ENCODE results near the gene SPNS1.
"Not testable (repeated sequence)": the region's sequence is repeated elsewhere in the genome, so short reads cannot be mapped to it uniquely, and the experiment has no call there.

Gene SPNS1

GRCh38 chr16:28951410-28951943, 23.1 kb upstream of the SPNS1 start:
- in situ Hi-C loops (cut with MboI; ENCODE audit: low sequenced_read_pairs), result no loop called here

GRCh38 chr16:28958216-28958615, 16.4 kb upstream of the SPNS1 start:
- in situ Hi-C loops (cut with MboI; ENCODE audit: low sequenced_read_pairs), result no loop called here

DNA sequence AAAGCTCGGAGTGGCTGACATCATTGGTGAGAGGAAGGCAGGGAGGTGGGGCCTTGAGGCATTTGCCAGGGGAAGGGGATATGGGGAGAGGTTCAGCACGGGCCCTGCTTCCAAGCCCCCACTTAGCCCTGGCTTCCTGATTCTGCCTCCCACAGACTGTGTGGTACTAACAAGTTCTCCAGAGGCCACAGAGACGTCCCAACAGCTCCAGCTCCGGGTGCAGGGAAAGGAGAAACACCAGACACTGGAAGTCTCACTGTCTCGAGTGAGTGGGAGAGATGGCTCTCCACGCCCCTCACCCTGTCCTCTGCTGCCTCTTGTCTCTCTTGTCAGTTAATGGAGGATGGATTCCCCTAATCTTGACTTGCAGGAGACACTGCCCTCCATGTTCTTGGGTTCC, 15.7 kb upstream of the SPNS1 start:
- in situ Hi-C loops (cut with MboI; ENCODE audit: low sequenced_read_pairs), result no loop called here

DNA sequence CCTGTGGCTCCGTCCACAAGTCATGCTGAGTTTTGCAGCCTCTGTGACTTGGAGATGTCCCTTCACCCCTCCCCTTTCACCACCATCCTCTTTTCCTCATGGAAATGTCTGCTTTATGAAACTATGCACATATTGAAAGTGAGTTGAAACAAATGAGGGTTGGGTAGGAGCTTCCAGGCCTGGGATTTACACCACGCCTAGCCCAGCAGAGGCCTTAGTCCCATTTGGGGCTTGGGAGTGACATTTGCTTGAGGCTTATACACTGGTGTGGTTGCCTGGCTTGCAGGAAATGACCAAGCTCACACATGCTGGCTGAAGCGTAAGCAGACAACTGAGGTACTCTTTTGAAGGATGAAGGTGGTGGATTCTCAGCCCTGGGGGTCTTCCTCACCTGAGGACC, 10.5 kb upstream of the SPNS1 start:
- in situ Hi-C loops (cut with MboI; ENCODE audit: low sequenced_read_pairs), result no loop called here

DNA sequence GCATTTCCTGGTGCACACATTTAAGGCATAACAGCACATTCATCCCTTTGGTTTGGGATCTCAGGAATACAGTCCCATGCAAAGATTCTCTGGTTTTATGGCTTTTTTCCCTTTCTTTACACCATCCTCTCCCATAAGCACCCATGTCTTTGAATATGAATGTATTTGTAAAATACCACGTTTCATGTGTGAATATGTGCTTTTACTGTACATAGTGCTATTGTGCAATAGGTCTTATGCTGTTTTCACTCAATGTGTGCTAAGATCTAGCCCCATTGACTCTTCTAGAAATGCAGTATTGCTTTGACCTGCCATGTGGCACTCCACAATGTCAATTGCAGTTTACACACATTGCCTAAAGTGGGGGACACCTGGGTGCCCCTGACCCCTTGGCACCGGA, 10.1 kb upstream of the SPNS1 start:
- in situ Hi-C loops (cut with MboI; ENCODE audit: low sequenced_read_pairs), result no loop called here

DNA sequence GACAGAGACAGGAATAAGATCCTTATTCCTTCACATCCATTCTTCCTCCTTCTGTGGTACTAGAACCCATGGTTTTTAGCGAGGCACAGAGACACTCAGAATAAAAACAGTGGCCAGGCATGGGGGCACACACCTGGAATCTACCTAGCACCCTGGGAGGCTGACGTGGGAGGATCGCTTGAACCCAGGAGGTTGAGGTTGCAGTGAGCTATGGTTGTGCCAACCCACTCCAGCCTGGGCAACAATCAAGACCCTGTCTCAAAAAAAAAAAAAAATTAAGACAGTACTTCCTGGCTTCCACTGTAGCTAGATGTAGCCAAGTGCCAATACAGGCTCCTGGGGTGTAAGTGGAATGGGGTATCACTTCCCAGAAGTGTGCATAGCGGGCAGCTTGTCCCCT, 7.4 kb upstream of the SPNS1 start:
- in situ Hi-C loops (cut with MboI; ENCODE audit: low sequenced_read_pairs), result no loop called here

DNA sequence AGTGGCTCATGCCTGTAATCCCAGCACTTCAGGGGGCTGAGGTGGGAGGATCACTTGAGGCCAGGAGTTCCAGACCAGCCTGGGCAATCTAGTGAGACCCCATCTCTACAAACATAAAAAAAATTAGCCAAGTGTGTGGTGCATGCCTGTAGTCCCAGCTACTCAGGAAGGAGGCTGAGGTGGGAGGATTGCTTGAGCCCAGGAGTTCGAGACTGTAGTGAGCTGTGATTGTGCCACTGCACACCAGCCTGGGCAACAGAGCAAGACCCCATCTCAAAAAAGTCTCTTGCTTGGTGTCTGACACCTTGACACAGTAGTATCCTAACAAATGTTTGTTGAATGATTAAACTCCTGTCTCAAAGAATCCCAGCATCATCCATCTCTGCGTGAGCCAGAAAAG, 4.9 kb upstream of the SPNS1 start:
- in situ Hi-C loops (cut with MboI; ENCODE audit: low sequenced_read_pairs), result not testable (repeated sequence)

GRCh38 chr16:28974007-28974436, 556 bp upstream of the SPNS1 start:
- in situ Hi-C loops (cut with MboI; ENCODE audit: low sequenced_read_pairs), result no loop called here

- in situ Hi-C loops (cut with MboI; ENCODE audit: low sequenced_read_pairs), result no loop called here
Observed at GRCh38 chr16:28975158-28975599, 601 bp downstream of the SPNS1 start.

- in situ Hi-C loops (cut with MboI; ENCODE audit: low sequenced_read_pairs), result no loop called here
Observed at GRCh38 chr16:28977703-28978662, 3.4 kb downstream of the SPNS1 start.

DNA sequence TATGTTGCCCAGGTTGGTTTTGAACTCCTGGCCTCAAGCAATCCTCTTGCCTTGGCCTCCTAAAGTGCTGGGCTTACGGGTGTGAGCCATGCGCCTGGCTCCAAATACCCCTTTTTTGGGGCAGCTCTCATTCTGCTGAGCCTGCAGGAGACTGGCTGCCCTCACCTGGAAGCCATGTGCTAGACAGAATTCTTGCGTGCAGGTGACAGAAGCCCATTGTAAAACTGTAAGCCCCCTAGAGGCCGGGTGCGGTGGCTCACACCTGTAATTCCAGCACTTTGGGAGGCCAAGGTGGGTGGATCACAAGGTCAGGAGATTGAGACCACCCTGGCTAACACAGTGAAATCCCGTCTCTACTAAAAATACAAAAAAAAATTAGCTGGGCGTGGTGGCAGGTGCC, 5.8 kb downstream of the SPNS1 start:
- in situ Hi-C loops (cut with MboI; ENCODE audit: low sequenced_read_pairs), result not testable (repeated sequence)

GRCh38 chr16:28980929-28981328, 6.4 kb downstream of the SPNS1 start:
- in situ Hi-C loops (cut with MboI; ENCODE audit: low sequenced_read_pairs), result no loop called here

- in situ Hi-C loops (cut with MboI; ENCODE audit: low sequenced_read_pairs), result no loop called here
Observed at GRCh38 chr16:28981517-28981916, 6.9 kb downstream of the SPNS1 start.

DNA sequence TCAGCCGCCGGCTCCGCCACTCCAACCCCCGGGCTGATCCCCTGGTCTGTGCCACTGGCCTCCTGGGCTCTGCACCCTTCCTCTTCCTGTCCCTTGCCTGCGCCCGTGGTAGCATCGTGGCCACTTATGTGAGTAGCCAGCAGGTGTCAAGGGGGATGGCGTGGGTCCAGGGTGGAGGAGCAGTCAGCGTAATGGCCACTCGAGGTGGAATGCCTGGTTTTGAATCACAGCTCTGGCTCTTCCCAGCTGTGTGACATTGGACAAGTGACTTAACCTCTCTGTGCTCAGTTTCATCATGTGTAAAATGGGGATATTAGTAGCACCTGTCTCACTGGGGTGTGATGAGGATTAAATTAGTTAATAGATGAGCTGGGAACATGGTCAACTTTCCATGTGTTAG, 7.8 kb downstream of the SPNS1 start:
- in situ Hi-C loops (cut with MboI; ENCODE audit: low sequenced_read_pairs), result no loop called here

GRCh38 chr16:28982949-28983348, 8.4 kb downstream of the SPNS1 start:
- in situ Hi-C loops (cut with MboI; ENCODE audit: low sequenced_read_pairs), result no loop called here

- in situ Hi-C loops (cut with MboI; ENCODE audit: low sequenced_read_pairs), result no loop called here
Observed at GRCh38 chr16:28983644-28984043, 9.1 kb downstream of the SPNS1 start.

- in situ Hi-C loops (cut with MboI; ENCODE audit: low sequenced_read_pairs), result no loop called here
Observed at GRCh38 chr16:28984091-28984490, 9.5 kb downstream of the SPNS1 start.

GRCh38 chr16:28984619-28985135, 10.1 kb downstream of the SPNS1 start, which contains the start of gene LAT:
LAT (plus strand) TSS chr16:28985052; CDS start chr16:28985418, 366 bp downstream.
- in situ Hi-C loops (cut with MboI; ENCODE audit: low sequenced_read_pairs), result no loop called here

DNA sequence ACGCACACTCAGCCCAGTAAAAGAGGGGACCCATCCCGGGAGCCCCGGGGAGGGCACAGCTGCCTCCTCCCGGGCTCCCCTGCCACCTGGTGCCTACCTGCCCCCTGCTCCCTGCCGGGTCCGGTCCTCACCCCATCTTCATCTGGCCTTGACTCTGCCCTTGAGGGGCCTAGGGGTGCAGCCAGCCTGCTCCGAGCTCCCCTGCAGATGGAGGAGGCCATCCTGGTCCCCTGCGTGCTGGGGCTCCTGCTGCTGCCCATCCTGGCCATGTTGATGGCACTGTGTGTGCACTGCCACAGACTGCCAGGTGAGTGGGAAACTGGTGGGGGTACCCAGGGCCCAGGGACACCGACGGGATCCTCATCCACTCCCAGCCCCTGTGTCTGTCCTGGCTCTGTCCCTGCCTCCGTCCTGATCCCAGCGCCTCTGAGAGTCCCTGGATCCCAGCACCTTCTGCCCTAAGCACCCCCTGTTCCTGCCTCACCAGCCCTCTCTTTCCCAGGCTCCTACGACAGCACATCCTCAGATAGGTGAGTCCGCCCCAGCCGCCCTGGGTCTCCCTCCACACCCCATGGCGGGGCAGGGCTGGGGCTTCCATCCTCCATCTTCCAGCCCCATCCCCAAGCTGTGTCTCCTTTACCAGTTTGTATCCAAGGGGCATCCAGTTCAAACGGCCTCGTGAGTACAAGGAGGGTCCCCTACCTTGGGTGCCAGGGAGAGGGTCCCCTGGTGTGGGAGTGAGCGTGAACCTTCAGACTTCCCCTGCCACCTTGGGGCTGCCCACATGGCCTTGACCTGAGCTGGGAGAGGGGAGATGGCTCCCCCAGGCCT, 10.8 kb downstream of the SPNS1 start:
- in situ Hi-C loops (cut with MboI; ENCODE audit: low sequenced_read_pairs), result no loop called here

DNA sequence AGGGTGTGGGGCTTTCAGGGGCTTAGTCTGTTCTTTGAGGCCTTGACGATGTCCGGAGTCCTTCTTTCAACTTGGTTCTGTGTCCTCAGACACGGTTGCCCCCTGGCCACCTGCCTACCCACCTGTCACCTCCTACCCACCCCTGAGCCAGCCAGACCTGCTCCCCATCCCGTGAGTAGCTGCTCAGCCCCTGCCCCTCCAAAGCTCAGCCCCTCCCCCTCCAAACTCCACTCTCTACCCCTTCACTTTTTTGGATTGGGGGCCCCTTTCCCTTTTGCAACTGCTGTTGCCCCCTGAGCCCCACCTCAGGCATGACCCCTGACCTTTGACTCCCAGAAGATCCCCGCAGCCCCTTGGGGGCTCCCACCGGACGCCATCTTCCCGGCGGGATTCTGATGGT, 11.5 kb downstream of the SPNS1 start:
- in situ Hi-C loops (cut with MboI; ENCODE audit: low sequenced_read_pairs), result no loop called here

- in situ Hi-C loops (cut with MboI; ENCODE audit: low sequenced_read_pairs), result no loop called here
Observed at GRCh38 chr16:28986492-28986891, 11.9 kb downstream of the SPNS1 start.

Data from HL-60/S4 (cell line).